ENCODE measurements around the gene ATG9A. TPM values are rescaled to one million over a fixed set of nuclear protein-coding genes. Genes with fewer than 3 reads are reported as not detected.

Gene ATG9A
- total RNA-seq, 2 donors from 2014 or later = 38.8 to 78.8 TPM

DNA sequence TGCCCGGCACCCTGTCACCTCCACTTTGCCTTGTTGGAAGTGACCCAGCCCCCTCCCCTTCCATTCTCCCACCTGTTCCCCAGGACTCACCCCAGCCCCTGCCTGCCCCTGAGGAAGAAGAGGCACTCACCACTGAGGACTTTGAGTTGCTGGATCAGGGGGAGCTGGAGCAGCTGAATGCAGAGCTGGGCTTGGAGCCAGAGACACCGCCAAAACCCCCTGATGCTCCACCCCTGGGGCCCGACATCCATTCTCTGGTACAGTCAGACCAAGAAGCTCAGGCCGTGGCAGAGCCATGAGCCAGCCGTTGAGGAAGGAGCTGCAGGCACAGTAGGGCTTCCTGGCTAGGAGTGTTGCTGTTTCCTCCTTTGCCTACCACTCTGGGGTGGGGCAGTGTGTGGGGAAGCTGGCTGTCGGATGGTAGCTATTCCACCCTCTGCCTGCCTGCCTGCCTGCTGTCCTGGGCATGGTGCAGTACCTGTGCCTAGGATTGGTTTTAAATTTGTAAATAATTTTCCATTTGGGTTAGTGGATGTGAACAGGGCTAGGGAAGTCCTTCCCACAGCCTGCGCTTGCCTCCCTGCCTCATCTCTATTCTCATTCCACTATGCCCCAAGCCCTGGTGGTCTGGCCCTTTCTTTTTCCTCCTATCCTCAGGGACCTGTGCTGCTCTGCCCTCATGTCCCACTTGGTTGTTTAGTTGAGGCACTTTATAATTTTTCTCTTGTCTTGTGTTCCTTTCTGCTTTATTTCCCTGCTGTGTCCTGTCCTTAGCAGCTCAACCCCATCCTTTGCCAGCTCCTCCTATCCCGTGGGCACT is 46.9 kb downstream of the ATG9A start:
- intact Hi-C loops (cut with DNase I) = no loop called here
- TF ChIP-seq POLR2AphosphoS5 (IDR thresholded peaks at IDR 0.05) = no peak
- TF ChIP-seq POLR2A (IDR thresholded peaks at IDR 0.05) = no peak
- TF ChIP-seq, protein P1, sequence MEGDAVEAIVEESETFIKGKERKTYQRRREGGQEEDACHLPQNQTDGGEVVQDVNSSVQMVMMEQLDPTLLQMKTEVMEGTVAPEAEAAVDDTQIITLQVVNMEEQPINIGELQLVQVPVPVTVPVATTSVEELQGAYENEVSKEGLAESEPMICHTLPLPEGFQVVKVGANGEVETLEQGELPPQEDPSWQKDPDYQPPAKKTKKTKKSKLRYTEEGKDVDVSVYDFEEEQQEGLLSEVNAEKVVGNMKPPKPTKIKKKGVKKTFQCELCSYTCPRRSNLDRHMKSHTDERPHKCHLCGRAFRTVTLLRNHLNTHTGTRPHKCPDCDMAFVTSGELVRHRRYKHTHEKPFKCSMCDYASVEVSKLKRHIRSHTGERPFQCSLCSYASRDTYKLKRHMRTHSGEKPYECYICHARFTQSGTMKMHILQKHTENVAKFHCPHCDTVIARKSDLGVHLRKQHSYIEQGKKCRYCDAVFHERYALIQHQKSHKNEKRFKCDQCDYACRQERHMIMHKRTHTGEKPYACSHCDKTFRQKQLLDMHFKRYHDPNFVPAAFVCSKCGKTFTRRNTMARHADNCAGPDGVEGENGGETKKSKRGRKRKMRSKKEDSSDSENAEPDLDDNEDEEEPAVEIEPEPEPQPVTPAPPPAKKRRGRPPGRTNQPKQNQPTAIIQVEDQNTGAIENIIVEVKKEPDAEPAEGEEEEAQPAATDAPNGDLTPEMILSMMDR (IDR thresholded peaks at IDR 0.05) = no peak
- no peaks in the 10 kb centered on the region for H3K27me3 ChIP-seq (replicated peaks; ENCODE audit: insufficient read depth)
- no peak overlapping the region for H3K4me3 ChIP-seq
- H3K4me1 ChIP-seq (replicated peaks) = peaks cover 5% of the 10 kb centered on the region
- no peak for DNase-seq (ENCODE audit: low spot score)
- no peaks in the 10 kb centered on the region for H3K9me3 ChIP-seq
- WGBS = 72% methylated on average over 8 of the region's 8 CpGs
- H3K36me3 ChIP-seq = peaks cover 0 to 24% of the 10 kb centered on the region in 2 donors
- no peak overlapping the region for H3K27ac ChIP-seq

DNA sequence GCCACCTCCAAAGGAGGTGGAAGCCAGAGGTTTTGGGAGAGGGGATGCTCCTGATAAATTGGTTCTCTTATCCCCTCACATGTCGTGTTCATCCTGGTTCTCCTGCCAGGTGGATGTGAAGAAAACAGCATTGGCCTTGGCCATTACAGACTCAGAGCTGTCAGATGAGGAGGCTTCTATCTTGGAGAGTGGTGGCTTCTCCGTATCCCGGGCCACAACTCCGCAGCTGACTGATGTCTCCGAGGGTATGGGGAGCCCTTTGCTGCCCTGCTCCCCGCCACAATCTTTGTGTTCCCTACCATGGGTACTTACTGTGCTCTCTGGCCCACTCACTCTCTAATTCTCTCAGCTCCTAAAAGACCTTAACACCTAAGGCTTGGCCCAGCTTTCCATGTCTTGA is 47.9 kb downstream of the ATG9A start:
- H3K4me1 ChIP-seq (replicated peaks) = peaks cover 5% of the 10 kb centered on the region
- 90% methylated on average over 6 of the region's 6 CpGs for WGBS
- H3K27me3 ChIP-seq (replicated peaks; ENCODE audit: insufficient read depth) = no peaks in the 10 kb centered on the region
- H3K9me3 ChIP-seq = no peaks in the 10 kb centered on the region
- H3K4me3 ChIP-seq = no peak overlapping the region
- peaks cover 0 to 24% of the 10 kb centered on the region in 2 donors for H3K36me3 ChIP-seq
- TF ChIP-seq, protein P1 (IDR thresholded peaks at IDR 0.05) = no peak
- TF ChIP-seq POLR2AphosphoS5 (IDR thresholded peaks at IDR 0.05) (no peak), POLR2A (IDR thresholded peaks at IDR 0.05) (no peak)
- intact Hi-C loops (cut with DNase I) = no loop called here
- H3K27ac ChIP-seq = no peak overlapping the region
- DNase-seq (ENCODE audit: low spot score) = no peak

DNA sequence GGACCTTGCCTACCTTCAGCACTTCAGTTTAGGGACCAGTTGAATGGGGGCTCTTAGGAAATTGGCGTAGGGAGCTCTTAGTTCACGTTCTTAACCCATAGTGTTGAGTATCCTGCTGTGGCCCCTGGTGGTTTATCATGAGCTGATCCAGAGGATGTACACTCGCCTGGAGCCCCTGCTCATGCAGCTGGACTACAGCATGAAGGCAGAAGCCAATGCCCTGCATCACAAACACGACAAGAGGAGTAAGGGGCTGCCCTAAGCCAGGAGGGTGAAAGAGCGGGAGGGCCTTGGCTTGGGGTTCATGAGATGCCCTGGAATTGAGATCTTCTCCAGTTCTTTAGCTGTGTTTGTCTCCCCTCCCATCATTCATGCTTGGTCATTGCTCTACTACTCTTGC is 48.5 kb downstream of the ATG9A start:
- H3K4me1 ChIP-seq (replicated peaks) = peaks cover 5% of the 10 kb centered on the region
- 89% methylated on average over 5 of the region's 5 CpGs for WGBS
- H3K27ac ChIP-seq = no peak overlapping the region
- no peak for DNase-seq (ENCODE audit: low spot score)
- intact Hi-C loops (cut with DNase I) = no loop called here
- no peak for TF ChIP-seq POLR2A (IDR thresholded peaks at IDR 0.05)
- TF ChIP-seq POLR2AphosphoS5 (IDR thresholded peaks at IDR 0.05) = no peak
- TF ChIP-seq, protein P1 (IDR thresholded peaks at IDR 0.05) = no peak
- H3K4me3 ChIP-seq = no peak overlapping the region
- no peaks in the 10 kb centered on the region for H3K9me3 ChIP-seq
- peaks cover 0 to 24% of the 10 kb centered on the region in 2 donors for H3K36me3 ChIP-seq
- H3K27me3 ChIP-seq (replicated peaks; ENCODE audit: insufficient read depth) = no peaks in the 10 kb centered on the region

DNA sequence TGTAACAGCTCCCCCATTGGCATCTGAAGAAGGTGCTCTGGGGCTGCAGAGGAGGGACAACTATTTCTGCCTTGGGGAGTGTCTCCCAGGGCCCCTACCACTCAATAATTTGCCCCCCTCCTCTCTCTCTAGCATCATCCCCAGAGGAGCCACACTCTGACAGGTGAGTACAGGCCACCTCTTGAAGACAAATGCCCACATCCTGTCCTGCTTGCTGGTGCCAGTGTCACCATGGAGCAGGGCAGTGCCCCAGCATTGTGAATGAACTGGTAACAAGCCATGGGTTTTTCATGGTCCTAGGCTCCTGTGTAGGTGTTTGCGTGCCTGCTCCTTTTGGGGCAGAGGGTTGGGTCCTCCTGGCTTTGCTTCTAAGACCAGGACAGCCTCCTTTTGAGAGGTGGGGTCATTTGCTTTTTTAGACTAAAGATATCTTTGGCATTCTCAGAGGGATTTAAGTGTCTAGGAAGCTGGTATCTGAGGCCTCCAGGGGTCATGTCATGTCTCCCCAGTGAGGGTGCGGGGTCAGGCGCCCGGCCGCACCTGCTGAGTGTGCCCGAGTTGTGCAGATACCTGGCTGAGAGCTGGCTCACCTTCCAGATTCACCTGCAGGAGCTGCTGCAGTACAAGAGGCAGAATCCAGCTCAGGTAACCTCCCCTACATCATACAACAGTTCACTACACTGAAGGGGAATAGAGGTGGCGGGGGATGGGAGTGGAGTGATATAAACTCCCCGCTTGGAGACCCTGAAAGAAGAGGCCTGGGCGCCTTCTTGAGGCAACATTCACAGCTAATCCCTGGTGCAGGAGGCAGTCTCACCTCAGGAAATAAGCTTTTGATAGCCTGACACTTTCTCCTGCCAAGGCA is 49.6 kb downstream of the ATG9A start:
- no peaks in the 10 kb centered on the region for H3K9me3 ChIP-seq
- TF ChIP-seq POLR2AphosphoS5 (IDR thresholded peaks at IDR 0.05) (no peak), POLR2A (IDR thresholded peaks at IDR 0.05) (no peak)
- TF ChIP-seq, protein P1 (IDR thresholded peaks at IDR 0.05) = no peak
- no peak overlapping the region for H3K27ac ChIP-seq
- peaks cover 11% of the 10 kb centered on the region for H3K4me1 ChIP-seq (replicated peaks)
- H3K36me3 ChIP-seq = peaks cover 0 to 24% of the 10 kb centered on the region in 2 donors
- intact Hi-C loops (cut with DNase I) = loop anchor here (5.0 to 10.0 kb wide), 3 partner anchors 37 to 335 kb away; partner anchors contain the start of genes ABCB6, ASIC4 and DNPEP
- WGBS = 94% methylated on average over 9 of the region's 9 CpGs
- DNase-seq (ENCODE audit: low spot score) = no peak
- H3K27me3 ChIP-seq (replicated peaks; ENCODE audit: insufficient read depth) = no peaks in the 10 kb centered on the region
- no peak overlapping the region for H3K4me3 ChIP-seq
